CD14-positive monocyte (primary cell): ENCODE measurements around the gene TRMU. TPM values are rescaled to one million over a fixed set of nuclear protein-coding genes. Genes with fewer than 3 reads are reported as not detected.
A peak's percentile ranks its signal among the peaks of the same experiment; 100 is the strongest.

ENCODE experiments used
- DNase-seq, 3 donors: peaks; one replicate each; pipeline ENCODE4 v3.0.0-alpha.2; 2011 to 2022
- H2AFZ ChIP-seq: 2 replicates; pipeline ENCODE4 v1.6.0; 2012; ENCODE audit warnings: mild to moderate bottlenecking, low read depth, low read length, inconsistent platforms; ENCODE audit not compliant: insufficient read depth, poor library complexity, severe bottlenecking
- H3K27ac ChIP-seq, 2 donors: 1 replicate in 1 of 2; 2 replicates in 1 of 2; pipeline ENCODE4 v1.5.1; 2012 to 2013; ENCODE audit warnings: low read length in 2 of 2, control low read depth in 1 of 2, inconsistent platforms in 1 of 2, low read depth in 1 of 2, mild to moderate bottlenecking in 1 of 2
- H3K27me3 ChIP-seq, 2 donors: one replicate each; pipeline versions ENCODE4 v1.6.0 to v1.6.1; 2011 to 2013; ENCODE audit warnings: low read length in 2 of 2; ENCODE audit not compliant: control insufficient read depth in 2 of 2, insufficient read depth in 2 of 2
- H3K36me3 ChIP-seq, 2 donors: replicated peaks in 1 of 2; 1 replicate in 1 of 2; 2 replicates in 1 of 2; pipeline versions ENCODE4 v1.5.1 to v1.6.1; 2012 to 2013; ENCODE audit warnings: low read length in 2 of 2, control low read depth in 1 of 2, inconsistent platforms in 1 of 2, mild to moderate bottlenecking in 1 of 2; ENCODE audit not compliant: insufficient read depth in 2 of 2, control insufficient read depth in 1 of 2
- H3K4me1 ChIP-seq, 2 donors: 1 replicate in 1 of 2; 2 replicates in 1 of 2; pipeline versions ENCODE4 v1.5.1 to v1.6.1; 2012 to 2013; ENCODE audit warnings: low read length in 2 of 2, control low read depth in 1 of 2, inconsistent platforms in 1 of 2, mild to moderate bottlenecking in 1 of 2, moderate library complexity in 1 of 2; ENCODE audit not compliant: insufficient read depth in 2 of 2, control insufficient read depth in 1 of 2
- H3K4me2 ChIP-seq: replicated peaks from 2 replicates; pipeline ENCODE3; 2012; ENCODE audit warnings: low read length, moderate library complexity, mild to moderate bottlenecking; ENCODE audit not compliant: poor library complexity, severe bottlenecking; ENCODE audit errors: extremely low read depth
- H3K4me3 ChIP-seq, 3 experiments: fragments of 200-600 bp in 1 of 3; sonication (generic) in 1 of 3; replicated peaks in 1 of 3; 1 replicate in 2 of 3; 2 replicates in 1 of 3; pipeline ENCODE4 v1.5.1; 2011 to 2013; ENCODE audit warnings: low read length in 3 of 3, mild to moderate bottlenecking in 3 of 3, control low read depth in 2 of 3, low read depth in 2 of 3, inconsistent platforms in 1 of 3, moderate library complexity in 1 of 3
- H3K79me2 ChIP-seq: 2 replicates; pipeline ENCODE4 v1.6.0; 2012; ENCODE audit warnings: mild to moderate bottlenecking, control low read depth, inconsistent platforms, low read length, moderate library complexity; ENCODE audit not compliant: insufficient read depth
- H3K9ac ChIP-seq: 2 replicates; pipeline ENCODE4 v1.6.0; 2017; ENCODE audit warnings: low read length, mild to moderate bottlenecking; ENCODE audit not compliant: insufficient read depth, poor library complexity, severe bottlenecking
- H3K9me3 ChIP-seq, 2 donors: replicated peaks in 1 of 2; 1 replicate in 1 of 2; 2 replicates in 1 of 2; pipeline versions ENCODE4 v1.5.1 to v1.6.1; 2012 to 2013; ENCODE audit warnings: low read length in 2 of 2, control low read depth in 1 of 2; ENCODE audit not compliant: control insufficient read depth in 1 of 2, insufficient read depth in 1 of 2
- H4K20me1 ChIP-seq: 2 replicates; pipeline ENCODE4 v1.6.0; 2012; ENCODE audit warnings: mild to moderate bottlenecking, low read length, control low read depth, moderate library complexity; ENCODE audit not compliant: insufficient read depth
- H3K27ac Mint-ChIP-seq, 7 donors: one replicate each; pipeline ENCODE4 v1.8.0; 2020; ENCODE audit warnings: mild to moderate bottlenecking in 7 of 7, mixed read lengths in 7 of 7, moderate library complexity in 6 of 7, inconsistent platforms in 2 of 7
- H3K27me3 Mint-ChIP-seq, 3 donors: one replicate each; pipeline ENCODE4 v1.8.0; 2021 to 2022; ENCODE audit warnings: low read depth in 3 of 3, mild to moderate bottlenecking in 3 of 3, mixed read lengths in 3 of 3, moderate library complexity in 3 of 3, inconsistent platforms in 1 of 3
- H3K36me3 Mint-ChIP-seq, 2 donors: one replicate each; pipeline ENCODE4 v1.8.0; 2020; ENCODE audit warnings: mixed read lengths in 2 of 2, inconsistent platforms in 1 of 2, mild to moderate bottlenecking in 1 of 2
- H3K4me1 Mint-ChIP-seq: one replicate; pipeline ENCODE4 v1.8.0; 2020; ENCODE audit warnings: mild to moderate bottlenecking, mixed read lengths
- H3K4me3 Mint-ChIP-seq, 2 donors: one replicate each; pipeline ENCODE4 v1.8.0; 2020; ENCODE audit warnings: mild to moderate bottlenecking in 2 of 2, mixed read lengths in 2 of 2, moderate library complexity in 1 of 2
- H3K9me3 Mint-ChIP-seq, 7 donors: one replicate each; pipeline ENCODE4 v1.8.0; 2020 to 2022; ENCODE audit warnings: mixed read lengths in 7 of 7, mild to moderate bottlenecking in 6 of 7, moderate library complexity in 6 of 7, inconsistent platforms in 2 of 7
- CTCF ChIP-seq: fragments of 200-600 bp; IDR thresholded peaks from one replicate; pipeline ENCODE4 v1.8.0; 2022; ENCODE audit warnings: antibody characterized with exemption, mild to moderate bottlenecking
- WGBS: methylation state at CpG from one replicate; pipeline ENCODE4 v1.1.5; 2013; ENCODE audit warnings: missing lambda C conversion rate; ENCODE audit not compliant: insufficient coverage; 5-methylcytosine and 5-hydroxymethylcytosine counted together
- intact Hi-C, 2 donors: fragments of 100-400 bp; cut with micrococcal nuclease; formaldehyde crosslinking; loops; one replicate each; pipeline versions ENCODE4 v1.15.0 to v1.15.1; 2023
- polyA plus RNA-seq, 3 donors: library from polyadenylated mRNA; depleted of rRNA in 1 of 3; unstranded in 2 of 3; stranded (reverse) in 1 of 3; fragments of 300-500 nt in 2 of 3; fragments of >200 nt in 1 of 3; fragmentation: Illumina TruSeq in 2 of 3; gene quantifications; 1 replicate in 2 of 3; 2 replicates in 1 of 3; pipeline ENCODE4 v1.2.3, GENCODE V29; 2012 to 2021

Gene TRMU
- polyA plus RNA-seq, 3 donors: 4.7 to 32.9 (median 5.6) TPM

- H3K4me1 ChIP-seq: peaks cover 19 to 21% of the 10 kb centered on the region in 2 donors
- H3K4me3 ChIP-seq: peak overlapping the region in 1 of 3 experiments; percentile 68
- no peaks in the 10 kb centered on the region for H4K20me1 ChIP-seq
- peak overlapping the region; percentile 28 to 70 for H3K27ac ChIP-seq
- peaks cover 3 to 11% (median 7%) of the 10 kb centered on the region in 7 donors for H3K9me3 Mint-ChIP-seq
- intact Hi-C loops: no loop called here
- H3K27me3 ChIP-seq: no peaks in the 10 kb centered on the region
- no peak for DNase-seq
- peaks cover 0 to 1% (median 1%) of the 10 kb centered on the region in 3 donors for H3K27me3 Mint-ChIP-seq
- peaks cover 0 to 7% of the 10 kb centered on the region in 2 donors for H3K9me3 ChIP-seq
- H3K9ac ChIP-seq: peak overlapping the region; percentile 59
- peak overlapping the region; percentile 73 for H3K4me2 ChIP-seq
- 93% methylated on average over 14 of the region's 15 CpGs for WGBS
- H3K4me3 Mint-ChIP-seq: peak overlapping the region; percentile 65 to 67
- H3K4me1 Mint-ChIP-seq: peaks cover 18% of the 10 kb centered on the region
- peak overlapping the region in 5 of 7 donors; percentile 47 to 90 (median 77) for H3K27ac Mint-ChIP-seq
- no peaks in the 10 kb centered on the region for H3K79me2 ChIP-seq
- TF ChIP-seq CTCF: no peak
- H2AFZ ChIP-seq: peak overlapping the region; percentile 74
- peaks cover 61 to 77% of the 10 kb centered on the region in 2 donors for H3K36me3 Mint-ChIP-seq
- H3K36me3 ChIP-seq: peaks cover 37 to 63% of the 10 kb centered on the region in 2 donors
Measured at GRCh38 chr22:46286941-46287872, 48.3 kb upstream of the TRMU start.

- Histone ChIP-seq H3K36me3 (peaks cover 34 to 63% of the 10 kb centered on the region in 2 donors), H3K9me3 (peaks cover 0 to 9% of the 10 kb centered on the region in 2 donors), H3K27ac (peak overlapping the region; percentile 28 to 70), H3K4me2 (peak overlapping the region; percentile 73), H4K20me1 (no peaks in the 10 kb centered on the region), H3K9ac (peak overlapping the region; percentile 59), H3K27me3 (no peaks in the 10 kb centered on the region), H2AFZ (peak overlapping the region; percentile 74), H3K4me1 (peaks cover 23 to 29% of the 10 kb centered on the region in 2 donors), H3K4me3 (peak overlapping the region; percentile 1 to 68 (median 26)), H3K79me2 (no peaks in the 10 kb centered on the region)
- H3K36me3 Mint-ChIP-seq: peaks cover 65 to 77% of the 10 kb centered on the region in 2 donors
- peak overlapping the region in 5 of 7 donors; percentile 47 to 90 (median 77) for H3K27ac Mint-ChIP-seq
- DNase-seq: peak; percentile 27 to 37 (median 31)
- H3K27me3 Mint-ChIP-seq: peaks cover 0 to 1% (median 1%) of the 10 kb centered on the region in 3 donors
- TF ChIP-seq CTCF: no peak
- peaks cover 7 to 11% (median 8%) of the 10 kb centered on the region in 7 donors for H3K9me3 Mint-ChIP-seq
- intact Hi-C loops: no loop called here
- H3K4me3 Mint-ChIP-seq: peak overlapping the region; percentile 65 to 67
- WGBS: 15% methylated on average over 17 of the region's 24 CpGs
- peaks cover 27% of the 10 kb centered on the region for H3K4me1 Mint-ChIP-seq
Measured at GRCh38 chr22:46287873-46288751, 47.4 kb upstream of the TRMU start.
